HUES6 (cell line): ENCODE measurements around the gene PPM1A.

Experiments used
- H3K27ac ChIP-seq: 2 replicates; pipeline ENCODE4 v1.7.0; 2013; ENCODE audit warnings: low read depth, mild to moderate bottlenecking, low read length, inconsistent platforms
- H3K27me3 ChIP-seq: 2 replicates; pipeline ENCODE4 v1.6.1; 2013; ENCODE audit warnings: low read length; ENCODE audit not compliant: control insufficient read depth, insufficient read depth
- H3K36me3 ChIP-seq: 2 replicates; pipeline ENCODE4 v1.6.1; 2013; ENCODE audit warnings: low read length; ENCODE audit not compliant: control insufficient read depth, insufficient read depth
- H3K4me1 ChIP-seq: 2 replicates; pipeline ENCODE4 v1.6.1; 2013; ENCODE audit warnings: low read length; ENCODE audit not compliant: control insufficient read depth, insufficient read depth
- H3K4me3 ChIP-seq: 2 replicates; pipeline ENCODE4 v1.5.1; 2013; ENCODE audit warnings: low read depth, low read length
- H3K9ac ChIP-seq: one replicate; pipeline ENCODE4 v1.6.1; 2013; ENCODE audit warnings: mild to moderate bottlenecking, low read length
- H3K9me3 ChIP-seq: 2 replicates; pipeline ENCODE4 v1.6.1; 2013; ENCODE audit warnings: low read depth, low read length; ENCODE audit not compliant: control insufficient read depth, insufficient read depth

Gene PPM1A

DNA sequence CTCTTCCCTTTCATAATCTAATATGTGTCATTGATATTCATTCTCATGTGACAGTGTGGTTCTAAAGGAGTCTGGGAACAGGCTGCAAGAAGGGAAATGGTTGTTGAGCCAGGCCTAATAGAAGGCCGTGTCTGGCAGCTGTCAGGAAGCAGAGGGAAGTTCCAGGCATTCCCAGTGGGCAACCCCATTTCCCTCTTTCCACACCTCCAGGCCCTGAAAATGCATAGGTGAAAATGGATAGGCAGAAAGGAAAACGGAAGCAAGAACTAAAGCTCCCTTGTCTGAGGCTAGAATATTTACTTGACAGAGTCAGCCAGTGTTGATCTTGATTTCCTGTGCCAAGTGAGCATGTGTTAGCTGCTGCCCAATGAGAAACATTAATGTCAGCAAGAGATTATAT lies 97.7 kb downstream of the PPM1A start:
- H3K9ac ChIP-seq = no peak overlapping the region
- H3K36me3 ChIP-seq = no peaks in the 10 kb centered on the region
- peaks cover 17% of the 10 kb centered on the region for H3K4me1 ChIP-seq
- no peaks in the 10 kb centered on the region for H3K27me3 ChIP-seq
- H3K4me3 ChIP-seq = no peak overlapping the region
- H3K27ac ChIP-seq = no peak overlapping the region
- no peaks in the 10 kb centered on the region for H3K9me3 ChIP-seq

DNA sequence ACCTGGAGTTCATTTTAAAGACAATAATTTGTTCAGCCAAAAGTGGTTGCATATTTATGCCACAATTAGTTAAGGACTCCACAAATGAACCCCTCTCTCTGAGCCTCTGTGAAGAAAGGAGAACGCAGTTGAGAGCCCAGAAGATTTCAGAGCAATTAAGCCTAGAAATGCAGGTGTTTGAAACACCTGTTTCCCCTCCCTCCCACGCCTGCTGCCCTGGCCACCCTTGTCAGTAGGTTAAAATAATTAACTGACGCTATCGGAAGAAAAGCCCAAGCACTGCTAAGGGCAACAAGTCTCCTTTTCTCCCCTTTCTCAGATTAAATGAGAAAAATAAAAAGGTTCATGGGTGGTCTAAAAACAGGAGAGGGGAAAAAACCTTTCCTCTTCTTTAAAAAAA lies 99.2 kb downstream of the PPM1A start:
- Histone ChIP-seq H3K27me3 (no peaks in the 10 kb centered on the region), H3K4me3 (no peak overlapping the region), H3K36me3 (no peaks in the 10 kb centered on the region), H3K9me3 (no peaks in the 10 kb centered on the region), H3K9ac (no peak overlapping the region), H3K4me1 (peaks cover 17% of the 10 kb centered on the region), H3K27ac (no peak overlapping the region)
